ENCODE results near the gene FAM241A. TPM values are rescaled to one million over a fixed set of nuclear protein-coding genes. Genes with fewer than 3 reads are reported as not detected.

The FAM241A gene
- total RNA-seq, 1 experiment from 2014 or later = 0.90 TPM

DNA sequence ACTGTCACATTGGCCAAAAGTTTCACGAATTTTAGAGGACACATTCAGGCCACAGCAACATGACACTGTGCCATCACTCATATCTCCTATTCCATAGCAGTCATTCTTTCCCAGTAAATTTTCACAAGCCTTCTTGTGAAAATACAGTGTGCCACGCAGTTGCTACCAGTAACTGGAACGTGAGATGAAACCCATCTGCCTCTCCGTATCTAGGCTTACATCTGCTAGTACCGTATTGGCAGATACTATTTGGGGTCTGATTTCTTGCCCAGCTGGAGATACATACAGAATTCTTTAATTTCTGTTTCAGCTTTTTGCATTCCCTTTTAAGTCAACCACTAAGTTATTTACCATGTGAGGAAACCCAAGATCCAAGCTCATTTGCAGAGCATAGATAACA is 8.7 kb upstream of the FAM241A start:
- CTCF ChIA-PET = no interaction called here
- H3K4me3 ChIP-seq (ENCODE audit: low read depth in 2 of 2, low read length in 2 of 2) = no peak overlapping the region
- no peaks in the 10 kb centered on the region for H3K36me3 ChIP-seq (ENCODE audit: control insufficient read depth, insufficient read depth, low read length)
- H3K27me3 ChIP-seq (ENCODE audit: control insufficient read depth, insufficient read depth, low read length) = no peaks in the 10 kb centered on the region
- TF ChIP-seq POLR2AphosphoS5 (IDR thresholded peaks at IDR 0.05; ENCODE audit: low read depth, low read length) (no peak), TCF7L2 (IDR thresholded peaks at IDR 0.05; ENCODE audit: low read depth, low read length) (no peak), SIN3A (IDR thresholded peaks at IDR 0.05; ENCODE audit: borderline replicate concordance, insufficient read depth, low read depth, low read length) (no peak)
- TF ChIP-seq, protein P1, sequence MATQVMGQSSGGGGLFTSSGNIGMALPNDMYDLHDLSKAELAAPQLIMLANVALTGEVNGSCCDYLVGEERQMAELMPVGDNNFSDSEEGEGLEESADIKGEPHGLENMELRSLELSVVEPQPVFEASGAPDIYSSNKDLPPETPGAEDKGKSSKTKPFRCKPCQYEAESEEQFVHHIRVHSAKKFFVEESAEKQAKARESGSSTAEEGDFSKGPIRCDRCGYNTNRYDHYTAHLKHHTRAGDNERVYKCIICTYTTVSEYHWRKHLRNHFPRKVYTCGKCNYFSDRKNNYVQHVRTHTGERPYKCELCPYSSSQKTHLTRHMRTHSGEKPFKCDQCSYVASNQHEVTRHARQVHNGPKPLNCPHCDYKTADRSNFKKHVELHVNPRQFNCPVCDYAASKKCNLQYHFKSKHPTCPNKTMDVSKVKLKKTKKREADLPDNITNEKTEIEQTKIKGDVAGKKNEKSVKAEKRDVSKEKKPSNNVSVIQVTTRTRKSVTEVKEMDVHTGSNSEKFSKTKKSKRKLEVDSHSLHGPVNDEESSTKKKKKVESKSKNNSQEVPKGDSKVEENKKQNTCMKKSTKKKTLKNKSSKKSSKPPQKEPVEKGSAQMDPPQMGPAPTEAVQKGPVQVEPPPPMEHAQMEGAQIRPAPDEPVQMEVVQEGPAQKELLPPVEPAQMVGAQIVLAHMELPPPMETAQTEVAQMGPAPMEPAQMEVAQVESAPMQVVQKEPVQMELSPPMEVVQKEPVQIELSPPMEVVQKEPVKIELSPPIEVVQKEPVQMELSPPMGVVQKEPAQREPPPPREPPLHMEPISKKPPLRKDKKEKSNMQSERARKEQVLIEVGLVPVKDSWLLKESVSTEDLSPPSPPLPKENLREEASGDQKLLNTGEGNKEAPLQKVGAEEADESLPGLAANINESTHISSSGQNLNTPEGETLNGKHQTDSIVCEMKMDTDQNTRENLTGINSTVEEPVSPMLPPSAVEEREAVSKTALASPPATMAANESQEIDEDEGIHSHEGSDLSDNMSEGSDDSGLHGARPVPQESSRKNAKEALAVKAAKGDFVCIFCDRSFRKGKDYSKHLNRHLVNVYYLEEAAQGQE (IDR thresholded peaks at IDR 0.05; ENCODE audit: insufficient read depth in 1 of 2, low read depth in 2 of 2, low read length in 1 of 2) = no peak
- TF ChIP-seq, protein P2, sequence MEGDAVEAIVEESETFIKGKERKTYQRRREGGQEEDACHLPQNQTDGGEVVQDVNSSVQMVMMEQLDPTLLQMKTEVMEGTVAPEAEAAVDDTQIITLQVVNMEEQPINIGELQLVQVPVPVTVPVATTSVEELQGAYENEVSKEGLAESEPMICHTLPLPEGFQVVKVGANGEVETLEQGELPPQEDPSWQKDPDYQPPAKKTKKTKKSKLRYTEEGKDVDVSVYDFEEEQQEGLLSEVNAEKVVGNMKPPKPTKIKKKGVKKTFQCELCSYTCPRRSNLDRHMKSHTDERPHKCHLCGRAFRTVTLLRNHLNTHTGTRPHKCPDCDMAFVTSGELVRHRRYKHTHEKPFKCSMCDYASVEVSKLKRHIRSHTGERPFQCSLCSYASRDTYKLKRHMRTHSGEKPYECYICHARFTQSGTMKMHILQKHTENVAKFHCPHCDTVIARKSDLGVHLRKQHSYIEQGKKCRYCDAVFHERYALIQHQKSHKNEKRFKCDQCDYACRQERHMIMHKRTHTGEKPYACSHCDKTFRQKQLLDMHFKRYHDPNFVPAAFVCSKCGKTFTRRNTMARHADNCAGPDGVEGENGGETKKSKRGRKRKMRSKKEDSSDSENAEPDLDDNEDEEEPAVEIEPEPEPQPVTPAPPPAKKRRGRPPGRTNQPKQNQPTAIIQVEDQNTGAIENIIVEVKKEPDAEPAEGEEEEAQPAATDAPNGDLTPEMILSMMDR (IDR thresholded peaks at IDR 0.05) = no peak
- H3K9me3 ChIP-seq (ENCODE audit: control insufficient read depth, insufficient read depth, low read depth, low read length) = no peaks in the 10 kb centered on the region
- POLR2A ChIA-PET = no interaction called here
- ATAC-seq (no peak), DNase-seq (ENCODE audit: low read depth, low spot score) (no peak)
- no peak overlapping the region for H3K27ac ChIP-seq (ENCODE audit: low read length)
- in situ Hi-C loops (cut with HindIII; ENCODE audit: low pct_unique_long_range_greater_than_20kb, low sequenced_read_pairs) = no loop called here
- H3K4me1 ChIP-seq (ENCODE audit: control insufficient read depth, insufficient read depth, low read length) = no peaks in the 10 kb centered on the region
- intact Hi-C loops (cut with micrococcal nuclease; ENCODE audit: unreplicated experiment) = no loop called here
- no TSS peak for BruUV-seq (replicated peaks)

DNA sequence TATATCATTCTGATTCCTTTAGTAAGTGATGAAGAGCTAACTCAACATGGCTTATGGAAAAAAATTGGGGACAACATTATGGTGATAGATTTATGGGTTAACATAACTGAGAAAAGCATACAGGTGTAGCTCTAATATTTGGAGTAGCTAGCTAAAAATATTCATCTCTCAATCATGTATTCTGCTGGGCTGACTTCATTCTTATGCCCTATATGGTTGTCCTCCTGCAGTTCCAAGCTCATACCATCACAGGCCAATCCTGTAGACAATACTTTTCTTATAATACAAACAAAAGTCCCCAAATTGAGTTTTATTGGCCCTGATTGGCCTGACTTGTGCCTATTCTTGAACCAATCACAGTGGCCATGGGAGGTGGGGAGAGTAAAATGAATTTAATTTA is 6.7 kb upstream of the FAM241A start:
- CTCF ChIA-PET = no interaction called here
- BruUV-seq (replicated peaks) = no TSS peak
- Histone ChIP-seq H3K27ac (ENCODE audit: low read length) (no peak overlapping the region), H3K9me3 (ENCODE audit: control insufficient read depth, insufficient read depth, low read depth, low read length) (no peaks in the 10 kb centered on the region), H3K36me3 (ENCODE audit: control insufficient read depth, insufficient read depth, low read length) (no peaks in the 10 kb centered on the region), H3K27me3 (ENCODE audit: control insufficient read depth, insufficient read depth, low read length) (no peaks in the 10 kb centered on the region), H3K4me3 (ENCODE audit: low read depth in 2 of 2, low read length in 2 of 2) (no peak overlapping the region), H3K4me1 (ENCODE audit: control insufficient read depth, insufficient read depth, low read length) (no peaks in the 10 kb centered on the region)
- TF ChIP-seq POLR2AphosphoS5 (IDR thresholded peaks at IDR 0.05; ENCODE audit: low read depth, low read length) = no peak
- TF ChIP-seq, protein P2 (IDR thresholded peaks at IDR 0.05) = no peak
- TF ChIP-seq SIN3A (IDR thresholded peaks at IDR 0.05; ENCODE audit: borderline replicate concordance, insufficient read depth, low read depth, low read length) = no peak
- no peak for TF ChIP-seq TCF7L2 (IDR thresholded peaks at IDR 0.05; ENCODE audit: low read depth, low read length)
- intact Hi-C loops (cut with micrococcal nuclease; ENCODE audit: unreplicated experiment) = no loop called here
- DNase-seq (ENCODE audit: low read depth, low spot score) = no peak
- POLR2A ChIA-PET = interaction anchor here (0.6 kb wide), 1 partner anchor 14 kb away, joined by 5 read pairs; no protein-coding TSS in a partner anchor
- no peak for ATAC-seq
- in situ Hi-C loops (cut with HindIII; ENCODE audit: low pct_unique_long_range_greater_than_20kb, low sequenced_read_pairs) = no loop called here

Data from Panc1 (cell line).